HS-27A (cell line): Measurements from ENCODE around the gene ST6GAL1.
"Not testable (repeated sequence)": the region's sequence is repeated elsewhere in the genome, so short reads cannot be mapped to it uniquely, and the experiment has no call there.

ENCODE experiments used
- DNase-seq: peaks from one replicate; pipeline ENCODE4 v3.0.0-alpha.2; 2012; ENCODE audit warnings: low read depth, missing footprints

Gene ST6GAL1

GRCh38 chr3:186994000-186994955, 64.0 kb downstream of the ST6GAL1 start:
- DNase-seq: no peak

GRCh38 chr3:186996356-186996755, 66.0 kb downstream of the ST6GAL1 start:
- DNase-seq: no peak

GRCh38 chr3:186997061-186997460, 66.7 kb downstream of the ST6GAL1 start:
- DNase-seq: no peak

GRCh38 chr3:186997473-186997939, 67.2 kb downstream of the ST6GAL1 start:
- no peak for DNase-seq

GRCh38 chr3:186998937-186999368, 68.6 kb downstream of the ST6GAL1 start:
- no peak for DNase-seq

- no peak for DNase-seq
Observed at GRCh38 chr3:187000711-187001151, 70.4 kb downstream of the ST6GAL1 start.

GRCh38 chr3:187002915-187003314, 72.6 kb downstream of the ST6GAL1 start:
- DNase-seq: no peak

- no peak for DNase-seq
Observed at GRCh38 chr3:187005827-187006481, 75.6 kb downstream of the ST6GAL1 start.

GRCh38 chr3:187006864-187007630, 76.7 kb downstream of the ST6GAL1 start:
- DNase-seq: no peak

- DNase-seq: not testable (repeated sequence)
Observed at GRCh38 chr3:187010382-187010781, 80.1 kb downstream of the ST6GAL1 start.

- DNase-seq: no peak
Observed at GRCh38 chr3:187011915-187012314, 81.6 kb downstream of the ST6GAL1 start.

- DNase-seq: no peak
Observed at GRCh38 chr3:187012609-187013051, 82.3 kb downstream of the ST6GAL1 start.

- no peak for DNase-seq
Observed at GRCh38 chr3:187013159-187013716, 82.9 kb downstream of the ST6GAL1 start.

- no peak for DNase-seq
Observed at GRCh38 chr3:187014417-187014864, 84.1 kb downstream of the ST6GAL1 start.

- DNase-seq: no peak
Observed at GRCh38 chr3:187015903-187016638, 85.7 kb downstream of the ST6GAL1 start.

- DNase-seq: no peak
Observed at GRCh38 chr3:187016639-187017345, 86.5 kb downstream of the ST6GAL1 start.

- DNase-seq: no peak
Observed at GRCh38 chr3:187017511-187018230, 87.3 kb downstream of the ST6GAL1 start.

GRCh38 chr3:187019542-187020072, 89.3 kb downstream of the ST6GAL1 start:
- no peak for DNase-seq

- DNase-seq: no peak
Observed at GRCh38 chr3:187020376-187020775, 90.0 kb downstream of the ST6GAL1 start.
